SK-N-SH (cell line): ENCODE data around the gene ARHGDIA. TPM values are rescaled to one million over a fixed set of nuclear protein-coding genes. Genes with fewer than 3 reads are reported as not detected.

Source experiments
- CTCF ChIA-PET: fragments of 300-600, 350-600 bp; formaldehyde crosslinking; extraction: SDS; loops from one replicate; lab custom pipeline; 2021; lab: Yijun Ruan, JAX
- POLR2A ChIA-PET: fragments of 350-600 bp; sonication (Branson Sonifier 250); formaldehyde crosslinking; extraction: SDS; loops from one replicate; lab custom pipeline; 2020; ENCODE audit warnings: antibody characterized with exemption, inconsistent platforms; lab: Yijun Ruan, JAX
- DNase-seq: peaks from one replicate; pipeline ENCODE4 v3.0.0; 2012
- H2AFZ ChIP-seq: fragments of 200-600 bp; sonication (generic); 2 replicates; pipeline ENCODE4 v1.8.1; 2016; ENCODE audit warnings: antibody characterized with exemption, mild to moderate bottlenecking, low read depth
- H3F3A ChIP-seq: fragments of 200-600 bp; sonication (generic); replicated peaks from 2 replicates; pipeline ENCODE3; 2016; ENCODE audit warnings: antibody characterized with exemption, mild to moderate bottlenecking; ENCODE audit not compliant: insufficient read depth
- H3K27ac ChIP-seq, 2 experiments: fragments of 200-500 bp in 1 of 2; fragments of 200-600 bp in 1 of 2; sonication (Bioruptor generic) in 1 of 2; sonication (generic), shearing (Covaris generic) in 1 of 2; 2 replicates each; pipeline versions ENCODE4 v1.5.1 to v1.6.1; 2014 to 2016; ENCODE audit warnings: low read depth in 2 of 2, inconsistent platforms in 1 of 2, low read length in 1 of 2, mild to moderate bottlenecking in 1 of 2, mixed read lengths in 1 of 2
- H3K27me3 ChIP-seq: fragments of 200-600 bp; sonication (generic), shearing (Covaris generic); 2 replicates; pipeline ENCODE4 v1.6.1; 2016; ENCODE audit warnings: mixed run types; ENCODE audit not compliant: insufficient read depth
- H3K36me3 ChIP-seq, 2 experiments: fragments of 200-500 bp in 1 of 2; fragments of 200-600 bp in 1 of 2; sonication (Bioruptor generic) in 1 of 2; sonication (generic) in 1 of 2; replicated peaks in 1 of 2; 2 replicates each; pipeline versions ENCODE3 to v1.5.1; 2014 to 2016; ENCODE audit warnings: low read length in 1 of 2, mild to moderate bottlenecking in 1 of 2; ENCODE audit not compliant: insufficient read depth in 2 of 2, control insufficient read depth in 1 of 2
- H3K4me1 ChIP-seq, 2 experiments: fragments of 200-500 bp in 1 of 2; fragments of 200-600 bp in 1 of 2; sonication (Bioruptor generic) in 1 of 2; sonication (generic), shearing (Covaris generic) in 1 of 2; 2 replicates each; pipeline versions ENCODE4 v1.5.1 to v1.6.1; 2014 to 2016; ENCODE audit warnings: low read depth in 1 of 2, low read length in 1 of 2, mixed run types in 1 of 2; ENCODE audit not compliant: insufficient read depth in 2 of 2, control insufficient read depth in 1 of 2
- H3K4me2 ChIP-seq: fragments of 200-600 bp; sonication (generic), shearing (Covaris generic); 2 replicates; pipeline ENCODE4 v1.6.1; 2017; ENCODE audit warnings: mixed run types
- H3K4me3 ChIP-seq, 2 experiments: fragments of 200-500 bp in 1 of 2; fragments of 200-600 bp in 1 of 2; sonication (Bioruptor generic) in 1 of 2; sonication (generic), shearing (Covaris generic) in 1 of 2; 2 replicates each; pipeline versions ENCODE4 v1.5.1 to v1.8.1; 2014 to 2016; ENCODE audit warnings: low read depth in 2 of 2, inconsistent platforms in 1 of 2, low read length in 1 of 2, mild to moderate bottlenecking in 1 of 2, mixed read lengths in 1 of 2, moderate library complexity in 1 of 2
- H3K79me2 ChIP-seq: fragments of 200-600 bp; sonication (generic); 2 replicates; pipeline ENCODE4 v1.8.1; 2017; ENCODE audit warnings: mild to moderate bottlenecking; ENCODE audit not compliant: insufficient read depth
- H3K9ac ChIP-seq: fragments of 200-600 bp; sonication (generic); 2 replicates; pipeline ENCODE4 v1.6.1; 2017; ENCODE audit warnings: mixed run types
- H3K9me2 ChIP-seq: fragments of 200-600 bp; sonication (generic); 2 replicates; pipeline ENCODE4 v1.6.1; 2017; ENCODE audit warnings: mixed run types
- H3K9me3 ChIP-seq: fragments of 200-600 bp; sonication (generic); 2 replicates; pipeline ENCODE4 v1.6.1; 2017; ENCODE audit warnings: mixed run types, mild to moderate bottlenecking, moderate library complexity
- H4K20me1 ChIP-seq: fragments of 200-600 bp; sonication (generic); 2 replicates; pipeline ENCODE4 v1.6.1; 2017; ENCODE audit warnings: mild to moderate bottlenecking, mixed run types; ENCODE audit not compliant: insufficient read depth
- FOSL2 ChIP-seq: IDR thresholded peaks from 2 replicates; pipeline ENCODE4 v1.4.0; 2012; ENCODE audit warnings: low read depth, mild to moderate bottlenecking, moderate library complexity, borderline replicate concordance
- FOXM1 ChIP-seq: IDR thresholded peaks from 2 replicates; pipeline ENCODE4 v1.4.0; 2012; ENCODE audit warnings: low read depth, mild to moderate bottlenecking
- GABPA ChIP-seq: IDR thresholded peaks from 2 replicates; pipeline ENCODE4 v1.4.0; 2012; ENCODE audit warnings: low read depth, mild to moderate bottlenecking
- IRF3 ChIP-seq: fragments of 150-350 bp; IDR thresholded peaks from 2 replicates; pipeline ENCODE4 v1.6.1; 2016; ENCODE audit warnings: mild to moderate bottlenecking, low read depth, low read length
- MEF2A ChIP-seq: IDR thresholded peaks from 2 replicates; pipeline ENCODE4 v1.4.0; 2012; ENCODE audit warnings: low read depth, borderline replicate concordance
- MXI1 ChIP-seq: IDR thresholded peaks from 2 replicates; pipeline ENCODE4 v1.6.1; 2012; ENCODE audit warnings: mild to moderate bottlenecking, low read depth, low read length, improper control_type of control experiment
- NRF1 ChIP-seq: IDR thresholded peaks from 2 replicates; pipeline ENCODE4 v1.6.1; 2012; ENCODE audit warnings: low read depth, mild to moderate bottlenecking, low read length
- RAD21 ChIP-seq: IDR thresholded peaks from 2 replicates; pipeline ENCODE4 v1.6.1; 2012; ENCODE audit warnings: mild to moderate bottlenecking, low read length
- RCOR1 ChIP-seq: fragments of 150-350 bp; IDR thresholded peaks from 2 replicates; pipeline ENCODE4 v1.6.1; 2017; ENCODE audit warnings: antibody characterized with exemption, low read length
- TCF12 ChIP-seq: IDR thresholded peaks from 2 replicates; pipeline ENCODE4 v1.4.0; 2012
- WGBS: methylation state at CpG from one replicate; pipeline ENCODE4 v1.1.6; 2017; ENCODE audit warnings: low lambda C conversion rate; 5-methylcytosine and 5-hydroxymethylcytosine counted together
- polyA plus RNA-seq, 3 experiments: library from polyadenylated mRNA; depleted of rRNA; stranded (reverse); fragments of >200 nt; gene quantifications; 2 replicates each; pipeline ENCODE4 v1.2.3, GENCODE V29; 2012

Gene ARHGDIA
- polyA plus RNA-seq, 1 of the 3 experiments (the other 2 are of a cell fraction): 385 TPM

GRCh38 chr17:81843713-81844326, 27.3 kb downstream of the ARHGDIA start:
- Histone ChIP-seq H3K36me3 (peaks cover 47 to 51% of the 10 kb centered on the region in 2 experiments), H3K4me1 (no peaks in the 10 kb centered on the region), H3K9ac (no peak overlapping the region), H3K27me3 (no peaks in the 10 kb centered on the region), H3K9me2 (no peaks in the 10 kb centered on the region), H3K4me2 (no peak overlapping the region), H3F3A (peaks cover 37% of the 10 kb centered on the region), H3K27ac (no peak overlapping the region), H2AFZ (no peak overlapping the region), H3K9me3 (no peaks in the 10 kb centered on the region), H3K4me3 (no peak overlapping the region), H4K20me1 (no peaks in the 10 kb centered on the region; the same call in 1 of the 2 replicates), H3K79me2 (no peaks in the 10 kb centered on the region; the same call in 1 of the 2 replicates)
- ChIA-PET CTCF (interaction anchor here (1.0 to 2.6 kb wide), 6 partner anchors 9 to 187 kb away, joined by 3 to 11 read pairs (median 4); partner anchors contain the start of gene MCRIP1), POLR2A (no interaction called here)
- DNase-seq: no peak
- WGBS: 96% methylated on average over 29 of the region's 30 CpGs
- TF ChIP-seq GABPA: no peak

GRCh38 chr17:81842725-81843504, 28.2 kb downstream of the ARHGDIA start:
- no peaks in the 10 kb centered on the region for H3K9me3 ChIP-seq
- POLR2A ChIA-PET: interaction anchor here (1.1 kb wide), 1 partner anchor 23 kb away, joined by 3 read pairs; no protein-coding TSS in a partner anchor
- no peaks in the 10 kb centered on the region for H3K4me1 ChIP-seq
- H3K9me2 ChIP-seq: no peaks in the 10 kb centered on the region
- H3K36me3 ChIP-seq: peaks cover 38 to 48% of the 10 kb centered on the region in 2 experiments
- no peak for TF ChIP-seq FOSL2
- TF ChIP-seq RAD21: no peak
- no peak for TF ChIP-seq IRF3
- TF ChIP-seq GABPA: no peak
- TF ChIP-seq MXI1: no peak
- TF ChIP-seq MEF2A: no peak
- TF ChIP-seq NRF1: no peak
- TF ChIP-seq FOXM1: no peak
- no peak for TF ChIP-seq TCF12
- no peak for TF ChIP-seq RCOR1
- TF ChIP-seq, all 33 proteins: peak for 0
- DNase-seq: no peak
- Histone ChIP-seq H3K79me2 (no peaks in the 10 kb centered on the region; the same call in 1 of the 2 replicates), H3K4me2 (no peak overlapping the region), H3F3A (peaks cover 33% of the 10 kb centered on the region), H3K27me3 (no peaks in the 10 kb centered on the region), H3K4me3 (no peak overlapping the region), H3K9ac (no peak overlapping the region), H3K27ac (no peak overlapping the region), H4K20me1 (no peaks in the 10 kb centered on the region; the same call in 1 of the 2 replicates), H2AFZ (no peak overlapping the region)
- 81% methylated on average over 17 of the region's 21 CpGs for WGBS
- CTCF ChIA-PET: interaction anchor here (0.6 to 2.6 kb wide), 8 partner anchors 10 to 386 kb away, joined by 3 to 11 read pairs (median 4); partner anchors contain the start of gene MCRIP1
